Measurements from ENCODE around the gene RYR3. TPM values are rescaled to one million over a fixed set of nuclear protein-coding genes. Genes with fewer than 3 reads are reported as not detected.

The RYR3 gene
- total and polyA plus RNA-seq, 10 of the 15 experiments (the other 5 are each of a cell fraction or from before 2014, with no cell fraction given) = under 0.01 to 0.44 (median 0.16) TPM; not detected in 5

DNA sequence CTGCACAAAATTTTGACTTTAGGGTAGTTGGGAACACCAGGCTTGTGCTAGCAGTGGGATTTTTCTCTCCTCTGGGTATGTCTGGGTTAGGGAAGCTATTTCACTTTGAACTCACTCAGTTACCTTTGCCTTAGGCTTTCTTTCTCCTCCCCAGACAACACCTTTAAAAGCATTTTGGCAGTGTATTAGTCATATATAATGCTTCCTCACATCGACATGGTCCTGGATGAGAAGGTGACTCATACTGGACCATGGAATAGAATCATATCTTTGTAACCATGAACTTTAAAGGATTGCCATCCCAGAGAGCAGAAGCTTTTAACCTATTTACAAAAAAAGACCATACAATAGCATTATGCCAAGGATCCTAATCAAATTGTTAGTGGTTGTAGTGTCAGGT, 2.7 kb downstream of the RYR3 start:
- H3K79me2 ChIP-seq (ENCODE audit: control insufficient read depth, insufficient read depth, low read length) = no peaks in the 10 kb centered on the region
- FAIRE-seq = no peak
- no peaks in the 10 kb centered on the region for H3K4me1 ChIP-seq (ENCODE audit: control insufficient read depth, insufficient read depth, low read length)
- BruUV-seq (replicated peaks) = no TSS peak
- H3K9me3 ChIP-seq (replicated peaks; ENCODE audit: control insufficient read depth, insufficient read depth, low read length) = no peaks in the 10 kb centered on the region; the same call in 2 of the 3 replicates
- no peaks in the 10 kb centered on the region for H4K20me1 ChIP-seq (ENCODE audit: control insufficient read depth, insufficient read depth)
- POLR2A ChIA-PET = no interaction called here
- no peak overlapping the region for H3K4me3 ChIP-seq
- no peak overlapping the region for H3K9ac ChIP-seq (ENCODE audit: control insufficient read depth, insufficient read depth, low read length)
- CTCF ChIA-PET = interaction anchor here (0.7 to 4.6 kb wide), 23 partner anchors 10 to 420 kb away, joined by 3 to 27 read pairs (median 3); no protein-coding TSS in a partner anchor
- H3K27ac ChIP-seq (ENCODE audit: control insufficient read depth, insufficient read depth) = no peak overlapping the region
- no peak overlapping the region for H3K4me2 ChIP-seq (ENCODE audit: control insufficient read depth, insufficient read depth)
- TF ChIP-seq, protein P1, sequence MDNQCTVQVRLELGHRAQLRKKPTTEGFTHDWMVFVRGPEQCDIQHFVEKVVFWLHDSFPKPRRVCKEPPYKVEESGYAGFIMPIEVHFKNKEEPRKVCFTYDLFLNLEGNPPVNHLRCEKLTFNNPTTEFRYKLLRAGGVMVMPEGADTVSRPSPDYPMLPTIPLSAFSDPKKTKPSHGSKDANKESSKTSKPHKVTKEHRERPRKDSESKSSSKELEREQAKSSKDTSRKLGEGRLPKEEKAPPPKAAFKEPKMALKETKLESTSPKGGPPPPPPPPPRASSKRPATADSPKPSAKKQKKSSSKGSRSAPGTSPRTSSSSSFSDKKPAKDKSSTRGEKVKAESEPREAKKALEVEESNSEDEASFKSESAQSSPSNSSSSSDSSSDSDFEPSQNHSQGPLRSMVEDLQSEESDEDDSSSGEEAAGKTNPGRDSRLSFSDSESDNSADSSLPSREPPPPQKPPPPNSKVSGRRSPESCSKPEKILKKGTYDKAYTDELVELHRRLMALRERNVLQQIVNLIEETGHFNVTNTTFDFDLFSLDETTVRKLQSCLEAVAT (IDR thresholded peaks at IDR 0.05) = no peak
- no peak for TF ChIP-seq ZNF622 (IDR thresholded peaks at IDR 0.05)
- no peak for TF ChIP-seq BHLHE40 (IDR thresholded peaks at IDR 0.05; ENCODE audit: borderline replicate concordance in 1 of 2, low read depth in 2 of 2, low read length in 1 of 2)
- TF ChIP-seq DPF2 (IDR thresholded peaks at IDR 0.05) = no peak
- no peak for TF ChIP-seq SP1 (IDR thresholded peaks at IDR 0.05; ENCODE audit: low read depth, low read length)
- no peak for TF ChIP-seq TCF7 (IDR thresholded peaks at IDR 0.05; ENCODE audit: borderline replicate concordance)
- TF ChIP-seq, protein P2, sequence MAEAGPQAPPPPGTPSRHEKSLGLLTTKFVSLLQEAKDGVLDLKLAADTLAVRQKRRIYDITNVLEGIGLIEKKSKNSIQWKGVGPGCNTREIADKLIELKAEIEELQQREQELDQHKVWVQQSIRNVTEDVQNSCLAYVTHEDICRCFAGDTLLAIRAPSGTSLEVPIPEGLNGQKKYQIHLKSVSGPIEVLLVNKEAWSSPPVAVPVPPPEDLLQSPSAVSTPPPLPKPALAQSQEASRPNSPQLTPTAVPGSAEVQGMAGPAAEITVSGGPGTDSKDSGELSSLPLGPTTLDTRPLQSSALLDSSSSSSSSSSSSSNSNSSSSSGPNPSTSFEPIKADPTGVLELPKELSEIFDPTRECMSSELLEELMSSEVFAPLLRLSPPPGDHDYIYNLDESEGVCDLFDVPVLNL (IDR thresholded peaks at IDR 0.05; ENCODE audit: low read depth, low read length) = no peak
- TF ChIP-seq SREBF1 (IDR thresholded peaks at IDR 0.05; ENCODE audit: low read length) = no peak
- no peak for TF ChIP-seq GABPA (IDR thresholded peaks at IDR 0.05; ENCODE audit: low read depth)
- no peak for TF ChIP-seq MXI1 (IDR thresholded peaks at IDR 0.05; ENCODE audit: low read depth, low read length)
- no peak for TF ChIP-seq CBFB (IDR thresholded peaks at IDR 0.05; ENCODE audit: low read depth)
- no peak for TF ChIP-seq NFYA (IDR thresholded peaks at IDR 0.05; ENCODE audit: borderline replicate concordance, low read depth, low read length)
- intact Hi-C loops (cut with micrococcal nuclease; ENCODE audit: unreplicated experiment) (no loop called here), in situ Hi-C loops (cut with MboI) (no loop called here)
- ATAC-seq = no peak
- H2AFZ ChIP-seq (ENCODE audit: control insufficient read depth, low read depth, low read length) = no peak overlapping the region
- SMC1A ChIA-PET (ENCODE audit: uncharacterized antibody, unreplicated experiment) = interaction anchor here (0.8 to 2.1 kb wide), 18 partner anchors 9 to 387 kb away, joined by 3 to 15 read pairs (median 4); no protein-coding TSS in a partner anchor
- DNase-seq (ENCODE audit: low read depth, low spot score) = no peak
- H3K27me3 ChIP-seq (replicated peaks in 1 of 2; ENCODE audit: control insufficient read depth in 2 of 2, insufficient read depth in 2 of 2, low read length in 1 of 2) = peaks cover 7 to 9% of the 10 kb centered on the region in 2 experiments; a peak in 3 of 4 replicates
- no peaks in the 10 kb centered on the region for H3K36me3 ChIP-seq (ENCODE audit: control insufficient read depth in 2 of 2, insufficient read depth in 2 of 2, low read length in 1 of 2)
- 0% methylated on average over 1 of the region's 1 CpG for WGBS (ENCODE audit: insufficient coverage, insufficient replicate concordance, low lambda C conversion rate, missing lambda C conversion rate)
- RAD21 ChIA-PET (ENCODE audit: unreplicated experiment) = interaction anchor here (0.8 to 2.5 kb wide), 10 partner anchors 10 to 416 kb away, joined by 3 to 8 read pairs (median 4); no protein-coding TSS in a partner anchor
